HG03558 (cell line): ENCODE measurements around the gene EXOC6.

Experiments used
- ATAC-seq: cut with Tn5 transposase; IDR thresholded peaks from one replicate; pipeline ENCODE4 v1.9.1; 2021; ENCODE audit warnings: moderate number of reproducible peaks; ENCODE audit not compliant: unreplicated experiment; ENCODE audit errors: extremely low read depth

Gene EXOC6, protein sequence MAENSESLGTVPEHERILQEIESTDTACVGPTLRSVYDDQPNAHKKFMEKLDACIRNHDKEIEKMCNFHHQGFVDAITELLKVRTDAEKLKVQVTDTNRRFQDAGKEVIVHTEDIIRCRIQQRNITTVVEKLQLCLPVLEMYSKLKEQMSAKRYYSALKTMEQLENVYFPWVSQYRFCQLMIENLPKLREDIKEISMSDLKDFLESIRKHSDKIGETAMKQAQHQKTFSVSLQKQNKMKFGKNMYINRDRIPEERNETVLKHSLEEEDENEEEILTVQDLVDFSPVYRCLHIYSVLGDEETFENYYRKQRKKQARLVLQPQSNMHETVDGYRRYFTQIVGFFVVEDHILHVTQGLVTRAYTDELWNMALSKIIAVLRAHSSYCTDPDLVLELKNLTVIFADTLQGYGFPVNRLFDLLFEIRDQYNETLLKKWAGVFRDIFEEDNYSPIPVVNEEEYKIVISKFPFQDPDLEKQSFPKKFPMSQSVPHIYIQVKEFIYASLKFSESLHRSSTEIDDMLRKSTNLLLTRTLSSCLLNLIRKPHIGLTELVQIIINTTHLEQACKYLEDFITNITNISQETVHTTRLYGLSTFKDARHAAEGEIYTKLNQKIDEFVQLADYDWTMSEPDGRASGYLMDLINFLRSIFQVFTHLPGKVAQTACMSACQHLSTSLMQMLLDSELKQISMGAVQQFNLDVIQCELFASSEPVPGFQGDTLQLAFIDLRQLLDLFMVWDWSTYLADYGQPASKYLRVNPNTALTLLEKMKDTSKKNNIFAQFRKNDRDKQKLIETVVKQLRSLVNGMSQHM

DNA sequence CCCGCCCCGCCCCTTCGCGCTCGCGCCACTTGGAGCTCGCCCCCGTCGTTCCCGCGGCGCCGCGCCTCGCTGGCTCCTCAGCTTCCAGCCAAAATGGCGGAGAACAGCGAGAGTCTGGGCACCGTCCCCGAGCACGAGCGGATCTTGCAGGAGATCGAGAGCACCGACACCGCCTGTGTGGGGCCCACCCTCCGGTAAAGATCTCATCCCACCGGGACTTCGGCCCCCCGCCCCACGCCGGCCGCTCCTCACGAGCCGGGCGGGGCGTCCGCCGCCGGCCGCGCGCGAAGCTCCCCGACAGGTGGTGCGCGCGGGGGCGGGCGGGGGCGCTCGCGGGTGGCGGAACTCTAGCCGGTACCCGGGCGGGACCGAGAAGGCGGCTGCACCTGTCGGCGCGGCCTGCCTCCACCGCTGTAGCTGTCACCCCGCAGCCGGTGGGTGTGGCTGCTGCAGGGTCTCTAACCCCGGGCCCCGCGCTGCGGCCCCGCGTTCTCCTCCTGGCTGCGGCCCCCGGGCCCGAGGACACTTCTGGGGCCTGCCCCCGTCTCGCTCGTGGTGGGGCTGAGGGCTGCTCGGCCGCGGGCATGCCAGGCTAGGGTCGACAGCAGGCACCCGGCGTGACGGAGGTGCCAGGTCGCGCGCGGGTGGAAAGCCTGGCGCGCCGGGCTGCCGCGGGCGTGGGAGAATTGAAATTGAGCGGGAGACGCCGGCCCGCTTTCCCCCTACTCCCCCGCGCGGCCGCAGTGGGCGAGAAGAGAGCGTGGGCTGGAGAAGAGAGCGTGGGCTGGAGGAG lies at the start of gene EXOC6:
TSS of gene EXOC6 (plus strand) at position 80 of the 793 bp plus-strand sequence. CDS start at position 94, 14 bp downstream.
- ATAC-seq, result peak; percentile 42

DNA sequence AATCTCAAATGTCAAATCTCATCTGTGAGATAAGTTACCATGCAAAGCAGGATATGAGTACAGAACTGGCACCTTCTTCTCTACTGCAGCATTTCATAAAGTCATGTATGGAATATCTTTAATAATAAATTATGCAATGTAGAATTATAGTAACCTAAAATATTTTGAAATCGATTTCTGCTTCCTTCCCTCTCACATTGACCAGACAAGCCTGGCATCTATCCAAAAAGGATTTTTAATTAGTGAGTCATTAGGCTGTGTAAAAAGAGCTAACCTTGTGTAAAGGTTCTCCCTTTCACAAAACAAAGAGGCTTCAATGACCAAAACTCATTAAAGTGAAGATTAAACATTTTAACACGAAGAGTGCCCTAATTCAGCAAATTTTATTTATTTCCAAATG lies 48.8 kb upstream of the EXOC6 start:
- no peak for ATAC-seq

DNA sequence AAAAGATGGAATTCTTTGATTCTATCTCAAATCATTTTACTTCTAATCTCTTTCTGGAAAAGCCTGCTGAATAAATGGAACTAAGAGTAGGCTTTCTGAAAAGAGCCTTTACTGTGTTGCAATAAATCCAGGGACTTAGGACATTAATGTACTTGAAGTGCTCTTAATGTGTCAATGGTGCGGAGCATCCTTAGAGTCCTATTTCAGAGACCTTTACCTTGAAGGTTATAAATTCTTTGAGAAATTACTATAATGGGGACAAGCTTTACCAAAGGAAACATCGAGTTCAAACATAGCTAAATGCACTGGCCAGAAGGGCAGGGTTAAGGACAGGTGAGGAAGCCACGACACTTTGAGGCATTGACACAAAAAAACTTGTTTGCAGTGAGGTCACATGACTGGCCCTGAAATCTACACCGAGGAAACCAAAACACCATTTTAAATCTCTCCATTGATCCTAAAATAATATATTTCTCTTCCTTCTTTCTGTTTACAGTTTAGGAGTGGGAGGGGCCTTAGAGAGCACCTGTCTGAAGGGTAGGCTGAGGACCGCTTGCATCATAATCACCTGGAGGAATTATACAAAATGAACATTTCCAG lies 48.1 kb upstream of the EXOC6 start:
- ATAC-seq, result no peak

DNA sequence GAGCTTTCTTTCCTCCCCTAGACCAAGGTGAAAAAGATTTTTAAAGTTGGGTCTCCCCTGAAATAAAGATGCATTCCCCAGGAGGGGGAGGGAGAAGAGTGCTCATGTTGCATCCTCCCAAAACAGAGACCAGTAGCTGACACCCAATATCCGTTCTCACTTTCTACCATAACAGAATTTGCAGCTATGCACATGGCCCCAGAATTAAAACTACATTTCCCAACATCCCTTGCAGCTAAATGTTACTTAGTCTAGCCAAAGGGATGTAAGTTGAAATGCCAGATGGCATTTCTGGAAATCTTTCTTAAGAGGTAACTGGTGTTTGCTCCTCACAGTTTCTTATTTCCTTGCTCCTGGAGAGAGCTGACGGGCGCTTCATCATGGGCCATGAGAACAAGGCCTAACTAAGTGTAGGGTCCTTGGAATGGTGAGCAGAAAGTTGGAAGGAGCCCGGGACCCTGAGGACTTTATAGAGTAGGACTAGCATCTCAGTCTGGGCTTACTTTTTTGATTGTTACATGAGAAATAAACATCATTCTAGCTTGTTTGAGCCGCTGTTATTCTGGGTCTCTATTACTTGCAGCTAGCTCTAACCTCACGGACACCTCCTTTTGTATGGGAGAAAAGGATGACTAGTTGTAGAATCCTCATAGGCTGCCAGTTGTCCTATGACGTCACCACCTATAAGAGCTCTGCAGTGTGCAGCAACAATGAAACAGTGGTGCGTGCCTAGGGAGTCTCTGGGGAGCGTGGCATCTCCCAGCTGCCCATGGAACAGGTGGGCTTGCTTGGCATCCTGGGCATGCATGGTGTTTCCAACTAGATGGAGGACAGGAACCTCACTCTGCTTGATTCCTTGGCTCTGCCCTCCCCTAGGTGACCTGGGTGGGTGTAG lies 46.1 kb upstream of the EXOC6 start:
- ATAC-seq, result no peak

DNA sequence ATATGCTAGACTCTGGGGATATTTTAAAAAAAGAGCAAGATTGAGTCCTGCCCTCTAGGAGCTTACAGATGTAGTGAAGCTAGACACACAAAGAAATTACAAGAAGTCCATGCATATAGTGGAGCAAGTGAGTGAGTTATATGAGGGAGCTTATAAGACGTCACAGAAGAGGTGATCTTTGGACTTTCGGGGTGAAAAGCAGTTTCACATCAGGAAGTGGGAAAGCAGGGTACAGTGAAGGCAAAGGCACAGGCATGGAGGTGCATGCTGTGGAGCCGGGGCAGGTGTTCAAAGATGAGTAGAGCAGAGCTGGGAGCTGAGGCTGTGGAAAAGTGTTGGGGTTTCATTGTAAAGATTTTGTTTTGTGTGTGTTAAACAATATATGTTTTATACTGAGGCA lies 38.5 kb upstream of the EXOC6 start:
- ATAC-seq, result no peak

DNA sequence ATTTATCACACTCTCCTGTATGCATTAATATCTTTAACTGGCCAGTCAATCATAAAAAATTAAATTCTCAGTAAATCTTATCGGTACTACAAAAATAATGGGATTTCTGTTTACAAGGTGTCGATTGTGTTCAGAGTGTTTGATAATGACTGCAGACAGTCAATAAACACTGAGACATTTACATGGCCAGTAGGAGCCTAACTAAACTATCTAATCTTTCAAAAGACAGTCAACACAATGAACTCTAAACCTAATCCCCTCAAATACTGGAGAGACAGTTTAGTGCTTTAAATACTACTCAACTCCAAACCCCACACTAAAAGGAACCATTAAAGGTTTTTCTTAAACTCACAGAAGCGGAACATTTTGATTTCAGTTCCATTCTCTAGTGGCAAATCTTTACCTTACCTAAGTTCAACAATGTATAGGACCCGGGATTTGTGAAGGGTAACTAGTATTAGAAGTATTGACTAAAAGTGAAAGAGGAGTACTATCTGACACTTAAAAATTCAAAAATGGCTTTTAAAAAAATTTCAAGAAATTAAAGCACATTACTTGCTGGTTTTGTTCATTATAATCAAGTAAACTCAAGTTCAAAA lies 37.3 kb upstream of the EXOC6 start:
- ATAC-seq, result no peak

DNA sequence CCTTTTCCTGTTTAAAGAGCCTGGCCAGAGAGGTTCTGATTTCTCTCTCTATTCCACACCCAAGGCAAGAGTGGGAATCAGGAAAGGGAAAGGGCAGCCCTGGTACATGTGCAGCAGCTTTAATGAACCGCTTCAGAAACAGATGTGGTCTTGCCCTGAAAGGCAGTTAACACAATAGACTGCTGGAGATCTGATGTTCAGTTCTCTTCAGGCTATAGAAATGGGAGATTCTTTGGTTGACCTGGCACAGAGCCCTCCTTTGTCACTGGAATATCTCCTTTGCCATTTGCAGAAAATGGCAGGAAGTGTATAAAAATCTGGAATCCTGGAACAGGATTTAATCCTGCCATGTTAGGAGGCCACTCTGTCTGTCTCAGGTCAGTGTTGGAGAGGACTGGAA lies 36.3 kb upstream of the EXOC6 start:
- no peak for ATAC-seq

DNA sequence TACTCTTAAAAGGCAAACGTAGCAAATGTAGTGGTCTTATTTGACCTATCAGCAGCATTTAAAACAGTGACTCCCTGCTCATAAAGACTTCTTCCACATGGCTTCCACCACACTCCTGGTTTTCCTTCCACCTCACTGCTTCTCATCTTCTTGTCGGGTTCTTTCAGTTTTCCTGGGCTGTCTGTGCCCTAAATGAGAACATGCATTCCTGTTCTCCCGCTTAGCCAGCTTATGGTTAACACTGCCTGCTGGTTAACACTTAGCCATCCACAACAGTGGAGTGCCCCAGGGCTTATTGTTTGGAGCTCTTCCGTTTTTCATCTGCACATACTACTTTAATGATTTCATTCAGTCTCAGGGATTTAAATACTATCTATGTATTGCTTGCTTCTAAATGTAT lies 34.3 kb upstream of the EXOC6 start:
- no peak for ATAC-seq

DNA sequence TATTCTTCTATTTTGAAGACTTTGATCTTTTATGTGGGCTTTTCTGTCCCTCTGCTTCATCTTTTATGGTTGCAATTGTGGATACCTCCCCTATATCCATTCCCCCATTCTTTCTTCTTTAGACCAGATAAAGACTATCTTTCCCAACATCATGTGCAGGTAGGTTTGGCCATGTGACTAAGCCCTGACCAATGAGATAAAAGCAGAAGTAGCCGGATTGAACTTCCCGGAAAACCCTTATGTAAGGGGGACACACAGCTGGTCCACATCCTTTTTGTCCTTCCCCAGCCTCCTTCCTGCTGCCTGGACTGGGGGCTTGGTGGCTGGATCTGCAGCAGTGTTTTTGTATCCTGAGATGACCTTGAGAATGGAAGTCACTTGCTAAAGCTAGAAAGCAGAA lies 33.5 kb upstream of the EXOC6 start:
- ATAC-seq, result no peak

DNA sequence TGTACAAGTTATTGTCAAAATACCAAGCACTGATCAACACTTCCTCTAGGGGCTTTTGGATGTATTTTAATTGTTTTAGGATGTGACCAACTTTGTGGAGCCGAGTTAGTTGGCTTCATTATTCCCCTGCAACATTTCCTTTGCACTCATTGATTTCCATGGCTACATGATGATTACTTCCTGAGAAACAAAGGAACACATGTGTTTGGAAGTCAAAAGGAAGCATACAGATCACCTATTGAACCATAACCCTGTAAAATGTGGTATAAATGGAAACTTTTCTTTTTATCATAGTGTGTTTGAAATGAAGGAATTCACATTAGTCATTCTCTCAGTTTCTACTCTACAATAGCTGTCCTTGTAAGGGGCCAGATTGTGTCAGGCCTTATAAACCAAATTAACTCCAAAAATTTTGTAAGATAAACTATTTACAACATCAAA lies 32.2 kb upstream of the EXOC6 start:
- no peak for ATAC-seq

DNA sequence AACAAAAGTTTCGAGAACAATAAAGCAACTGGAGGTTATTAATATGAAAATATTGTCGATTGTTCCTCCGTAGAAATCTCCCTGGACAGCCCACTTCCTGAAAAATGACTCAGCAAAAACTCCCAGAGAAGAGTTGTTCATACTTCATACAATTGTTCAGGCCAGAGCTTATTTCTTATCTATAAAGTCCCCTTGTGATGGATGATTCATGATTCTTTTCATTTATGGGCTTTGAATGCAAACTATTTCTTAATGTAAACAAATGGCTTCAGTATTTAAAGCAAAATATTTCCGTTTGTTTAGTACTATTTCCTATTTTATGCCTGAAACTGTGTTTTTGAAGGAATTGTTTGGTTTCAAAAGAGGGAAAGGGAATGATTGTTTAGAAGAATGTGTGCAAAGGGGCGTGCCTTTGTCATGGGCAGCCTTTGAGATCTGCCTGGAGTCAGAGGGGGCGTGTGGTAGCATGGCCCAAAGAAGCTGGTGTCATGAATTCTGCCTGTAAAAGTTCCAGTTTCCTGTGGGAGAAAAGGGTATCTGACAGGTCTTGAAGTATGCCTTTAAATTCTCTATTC lies 26.2 kb upstream of the EXOC6 start:
- ATAC-seq, result no peak

DNA sequence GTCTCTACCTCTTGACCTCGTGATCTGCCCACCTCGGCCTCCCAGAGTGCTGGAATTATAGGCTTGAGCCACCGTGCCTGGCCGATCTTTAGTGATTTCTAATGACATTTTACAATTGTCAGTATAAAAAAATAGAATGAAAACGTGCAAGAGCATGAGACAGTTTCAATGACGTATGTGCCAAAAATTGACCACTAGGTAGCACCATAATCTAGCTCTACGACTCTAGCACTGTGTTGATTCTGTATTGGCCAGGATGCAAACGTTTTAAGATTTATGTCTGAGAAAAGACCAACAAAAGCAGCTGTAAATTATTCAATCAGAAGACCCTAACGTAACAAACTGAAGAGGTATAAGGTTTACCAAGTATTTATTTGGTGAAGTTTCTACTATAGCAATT lies 25.4 kb upstream of the EXOC6 start:
- ATAC-seq, result no peak

DNA sequence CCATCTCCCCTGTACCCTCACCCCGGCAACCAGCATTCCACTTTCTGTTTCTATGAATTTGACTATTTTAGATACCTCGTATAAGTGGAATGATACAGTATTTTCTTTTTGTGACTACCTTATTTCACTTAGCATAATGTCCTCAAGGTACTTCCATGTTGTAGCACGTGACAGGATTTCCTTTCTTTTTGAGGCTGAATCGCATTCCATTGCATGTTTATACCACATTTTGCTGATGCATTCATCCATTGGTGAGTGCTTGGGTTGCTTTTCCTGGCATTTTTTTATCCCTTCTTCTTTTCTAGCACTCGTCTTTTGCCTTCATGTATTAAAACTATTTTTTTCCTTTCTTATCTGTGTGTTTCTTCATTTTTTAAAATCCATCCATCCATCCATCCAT lies 22.3 kb upstream of the EXOC6 start:
- no peak for ATAC-seq

DNA sequence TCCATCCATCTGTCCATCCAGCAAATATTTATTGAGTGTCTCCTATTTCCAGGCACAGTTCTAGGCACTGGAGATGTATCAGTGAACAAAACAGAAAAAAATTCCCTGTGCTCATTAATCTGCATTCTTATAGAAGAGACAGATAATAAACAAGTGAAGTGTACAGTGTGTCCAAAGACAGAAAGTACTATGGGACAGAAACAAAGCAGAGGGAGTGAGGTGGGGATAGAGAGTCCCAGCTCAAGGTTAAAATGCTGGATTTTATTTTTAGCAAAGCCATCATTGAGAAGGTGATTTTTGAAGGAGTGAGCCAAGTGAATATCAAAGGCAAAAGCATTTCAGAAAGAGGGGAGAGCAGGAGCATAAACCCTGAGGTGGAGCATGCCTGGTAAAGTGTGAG lies 21.8 kb upstream of the EXOC6 start:
- ATAC-seq, result no peak

DNA sequence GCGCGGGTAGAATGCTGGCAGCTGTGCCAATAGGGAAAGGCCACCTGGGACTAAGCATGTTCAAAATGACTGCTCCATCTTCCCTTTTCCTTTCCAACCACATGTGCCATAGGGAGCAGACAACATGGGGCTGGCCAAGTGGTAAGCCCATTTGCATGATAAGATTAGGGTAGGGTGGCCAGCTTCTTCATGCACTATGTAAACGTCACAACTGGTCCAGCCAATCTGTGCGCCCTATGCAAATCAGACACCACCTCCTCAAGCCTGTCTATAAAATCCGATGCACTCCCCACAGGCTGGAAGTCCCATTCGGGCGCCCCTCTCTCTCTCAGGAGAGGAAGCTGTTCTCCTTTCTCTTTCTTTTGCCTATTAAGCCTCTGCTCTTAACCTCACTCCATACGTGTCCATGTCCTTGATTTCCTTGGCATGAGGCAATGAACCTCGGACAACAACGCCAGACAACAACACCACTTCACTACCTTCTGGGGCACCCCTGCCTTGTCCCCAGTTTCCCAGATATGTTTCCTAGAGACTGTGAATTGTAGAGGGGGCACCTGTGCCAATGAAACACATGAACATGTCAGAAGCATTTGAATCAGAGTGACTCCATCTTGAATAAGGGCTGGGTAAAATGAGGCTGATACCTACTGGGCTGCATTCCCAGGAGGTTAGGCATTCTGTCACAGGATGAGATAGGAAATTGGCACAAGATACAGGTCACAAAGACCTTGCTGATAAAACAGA lies 19.1 kb upstream of the EXOC6 start:
- ATAC-seq, result no peak

DNA sequence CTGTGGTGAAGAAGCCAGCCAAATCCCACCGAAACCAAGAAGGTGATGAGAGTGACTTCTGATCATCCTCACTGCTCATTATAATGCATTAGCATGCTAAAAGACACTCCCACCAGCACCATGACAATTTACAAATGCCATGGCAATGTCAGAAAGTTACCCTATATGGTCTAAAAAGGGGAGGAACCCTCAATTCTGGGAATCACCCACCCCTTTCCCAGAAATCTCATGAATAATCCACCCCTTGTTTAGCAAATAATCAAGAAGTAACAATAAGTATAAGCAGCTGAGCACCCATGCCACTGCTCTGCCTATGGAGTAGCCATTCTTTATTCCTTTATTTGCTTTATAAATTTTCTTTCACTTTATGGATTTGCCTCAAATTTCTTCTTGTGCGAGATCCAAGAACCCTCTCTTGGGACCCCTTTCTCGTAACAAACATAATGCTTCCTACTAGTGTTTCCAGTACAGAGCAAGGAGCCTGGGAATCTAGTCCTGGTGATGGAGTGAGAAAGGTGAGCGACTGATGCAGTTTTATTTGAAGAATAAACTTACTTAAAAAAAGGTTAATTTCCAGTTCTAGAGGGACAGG lies 18.4 kb upstream of the EXOC6 start:
- ATAC-seq, result no peak

DNA sequence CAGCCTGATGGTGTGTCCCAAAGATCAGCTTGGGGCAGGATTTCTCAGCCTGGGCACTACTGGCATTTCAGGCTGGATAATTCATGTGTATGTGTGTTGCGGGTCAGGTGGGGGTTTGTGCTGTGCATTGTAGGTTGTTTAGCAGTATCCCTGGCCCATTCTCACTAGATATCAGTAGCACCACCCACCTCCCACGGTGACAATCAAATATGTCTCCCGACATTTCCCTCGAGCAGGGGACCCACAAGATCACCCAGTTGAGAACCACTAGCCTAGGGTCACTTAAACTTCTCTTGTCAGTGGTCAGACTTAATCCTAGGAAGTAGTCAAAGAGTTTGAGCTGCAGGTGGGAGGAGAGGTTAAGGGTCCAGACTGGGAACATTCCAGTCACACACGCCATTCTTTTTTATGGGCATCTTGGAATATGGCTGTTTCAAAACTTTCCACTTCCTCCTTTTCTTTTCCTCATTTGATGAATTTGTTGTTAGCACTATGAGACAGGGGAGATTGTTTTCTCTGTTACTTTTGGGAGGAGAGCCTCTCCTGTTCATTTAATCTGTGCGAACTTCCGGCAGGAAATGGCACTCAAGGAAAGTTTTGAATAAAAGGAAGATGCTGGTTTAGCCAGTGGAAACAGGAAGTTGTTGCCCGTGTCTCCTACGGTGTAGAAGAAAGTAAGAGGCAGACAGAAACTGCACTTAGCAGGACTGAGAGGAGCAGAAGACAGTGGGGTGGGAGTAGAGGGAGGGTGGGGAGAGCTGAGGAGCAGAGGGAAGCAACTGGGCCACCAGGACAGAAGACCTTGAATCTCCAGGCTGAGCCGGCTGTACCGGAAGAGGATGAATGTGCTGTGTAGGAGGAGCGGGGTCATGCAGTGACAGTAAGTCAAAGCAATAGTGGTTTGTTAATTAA lies 17.6 kb upstream of the EXOC6 start:
- no peak for ATAC-seq
